Measurements from ENCODE around the gene RINT1.
"Not testable (repeated sequence)": the region's sequence is repeated elsewhere in the genome, so short reads cannot be mapped to it uniquely, and the experiment has no call there.

The RINT1 gene

DNA sequence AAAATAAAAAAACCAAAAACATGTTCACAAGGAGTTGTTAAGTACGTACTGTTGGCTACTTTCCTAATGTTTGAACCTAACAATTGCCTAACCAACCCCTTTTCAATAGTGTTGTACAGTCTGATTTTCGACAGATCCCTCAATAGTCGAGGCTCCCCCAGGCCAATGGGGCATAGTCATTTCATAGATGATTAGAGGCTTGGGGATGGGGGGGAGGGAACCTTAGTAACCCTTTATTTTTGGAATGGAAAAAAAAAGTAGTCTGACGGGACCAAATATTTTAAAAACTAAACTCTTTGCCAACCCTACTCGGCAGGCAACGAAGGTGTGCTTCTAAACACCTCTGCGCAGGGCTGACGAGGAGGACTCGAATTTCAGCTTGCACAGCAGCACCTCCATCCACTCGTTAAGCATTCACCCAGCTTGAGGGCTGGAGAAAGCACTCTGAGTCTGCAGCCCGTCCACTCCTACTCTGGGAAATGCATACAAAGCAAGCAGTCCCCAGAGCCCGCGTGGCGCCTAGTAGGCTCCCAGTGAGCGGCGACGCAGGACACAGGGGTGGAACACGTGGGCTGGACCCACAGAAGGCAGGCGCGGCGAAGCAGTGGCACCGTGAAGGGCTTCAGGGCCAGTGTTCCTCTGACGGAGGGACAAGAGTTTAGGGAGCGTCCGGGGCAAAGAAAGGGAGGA lies 10.8 kb upstream of the RINT1 start:
- TF ChIP-seq EZH2 (optimal IDR thresholded peaks at IDR 0.05; ENCODE audit: low read depth, low read length) (no peak), EZH2phosphoT487 (IDR thresholded peaks at IDR 0.05; ENCODE audit: low read length) (no peak)
- TF ChIP-seq, protein P1, sequence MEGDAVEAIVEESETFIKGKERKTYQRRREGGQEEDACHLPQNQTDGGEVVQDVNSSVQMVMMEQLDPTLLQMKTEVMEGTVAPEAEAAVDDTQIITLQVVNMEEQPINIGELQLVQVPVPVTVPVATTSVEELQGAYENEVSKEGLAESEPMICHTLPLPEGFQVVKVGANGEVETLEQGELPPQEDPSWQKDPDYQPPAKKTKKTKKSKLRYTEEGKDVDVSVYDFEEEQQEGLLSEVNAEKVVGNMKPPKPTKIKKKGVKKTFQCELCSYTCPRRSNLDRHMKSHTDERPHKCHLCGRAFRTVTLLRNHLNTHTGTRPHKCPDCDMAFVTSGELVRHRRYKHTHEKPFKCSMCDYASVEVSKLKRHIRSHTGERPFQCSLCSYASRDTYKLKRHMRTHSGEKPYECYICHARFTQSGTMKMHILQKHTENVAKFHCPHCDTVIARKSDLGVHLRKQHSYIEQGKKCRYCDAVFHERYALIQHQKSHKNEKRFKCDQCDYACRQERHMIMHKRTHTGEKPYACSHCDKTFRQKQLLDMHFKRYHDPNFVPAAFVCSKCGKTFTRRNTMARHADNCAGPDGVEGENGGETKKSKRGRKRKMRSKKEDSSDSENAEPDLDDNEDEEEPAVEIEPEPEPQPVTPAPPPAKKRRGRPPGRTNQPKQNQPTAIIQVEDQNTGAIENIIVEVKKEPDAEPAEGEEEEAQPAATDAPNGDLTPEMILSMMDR (IDR thresholded peaks at IDR 0.05; ENCODE audit: low read length), result no peak
- Histone ChIP-seq H3K4me2 (ENCODE audit: low read depth, low read length) (peak overlapping the region; percentile 90), H3F3A (ENCODE audit: insufficient read depth, low read length) (no peaks in the 10 kb centered on the region), H3K79me2 (ENCODE audit: low read length) (peaks cover 52% of the 10 kb centered on the region), H3K27me3 (replicated peaks; ENCODE audit: insufficient read depth, low read length) (no peaks in the 10 kb centered on the region), H3K9me2 (replicated peaks; ENCODE audit: insufficient read depth, low read length) (no peaks in the 10 kb centered on the region), H3K9me3 (replicated peaks; ENCODE audit: insufficient read depth, low read length) (no peaks in the 10 kb centered on the region), H3K9ac (ENCODE audit: low read length) (peak overlapping the region; percentile 65), H3K27ac (ENCODE audit: low read length) (peak overlapping the region; percentile 38; the same call in 1 of the 2 replicates), H4K20me1 (ENCODE audit: insufficient read depth, low read length) (no peaks in the 10 kb centered on the region), H3K4me3 (ENCODE audit: low read length) (peak overlapping the region; percentile 73), H2AFZ (ENCODE audit: low read length) (peak overlapping the region; percentile 65), H3K36me3 (replicated peaks; ENCODE audit: insufficient read depth, low read length) (no peaks in the 10 kb centered on the region), H3K4me1 (ENCODE audit: low read length) (peaks cover 6% of the 10 kb centered on the region; the same call in 1 of the 2 replicates)
- peak; percentile 59 for DNase-seq

GRCh38 chr7:105521717-105522463 lies 10.1 kb upstream of the RINT1 start, which contains the start of gene PUS7:
Gene PUS7 (minus strand): TSS chr7:105522271. CDS start chr7:105508512, 13,759 bp downstream.
- TF ChIP-seq, protein P1 (IDR thresholded peaks at IDR 0.05; ENCODE audit: low read length), result no peak
- no peak for TF ChIP-seq EZH2phosphoT487 (IDR thresholded peaks at IDR 0.05; ENCODE audit: low read length)
- TF ChIP-seq EZH2 (optimal IDR thresholded peaks at IDR 0.05; ENCODE audit: low read depth, low read length), result no peak
- no peaks in the 10 kb centered on the region for H3F3A ChIP-seq (ENCODE audit: insufficient read depth, low read length)
- H3K36me3 ChIP-seq (replicated peaks; ENCODE audit: insufficient read depth, low read length), result no peaks in the 10 kb centered on the region
- peak within 1 kb of the TSS; percentile 81 for H2AFZ ChIP-seq (ENCODE audit: low read length)
- peak within 1 kb of the TSS; percentile 73 for H3K4me3 ChIP-seq (ENCODE audit: low read length)
- H3K9me3 ChIP-seq (replicated peaks; ENCODE audit: insufficient read depth, low read length), result no peaks in the 10 kb centered on the region
- peak; percentile 91 for DNase-seq
- H3K79me2 ChIP-seq (ENCODE audit: low read length), result peaks cover 44% of the 10 kb centered on the region
- peak within 1 kb of the TSS; percentile 38; the same call in 1 of the 2 replicates for H3K27ac ChIP-seq (ENCODE audit: low read length)
- H3K4me2 ChIP-seq (ENCODE audit: low read depth, low read length), result peak within 1 kb of the TSS; percentile 90
- H3K27me3 ChIP-seq (replicated peaks; ENCODE audit: insufficient read depth, low read length), result no peaks in the 10 kb centered on the region
- peaks cover 6% of the 10 kb centered on the region; the same call in 1 of the 2 replicates for H3K4me1 ChIP-seq (ENCODE audit: low read length)
- H4K20me1 ChIP-seq (ENCODE audit: insufficient read depth, low read length), result no peaks in the 10 kb centered on the region
- peak within 1 kb of the TSS; percentile 65 for H3K9ac ChIP-seq (ENCODE audit: low read length)
- H3K9me2 ChIP-seq (replicated peaks; ENCODE audit: insufficient read depth, low read length), result no peaks in the 10 kb centered on the region

DNA sequence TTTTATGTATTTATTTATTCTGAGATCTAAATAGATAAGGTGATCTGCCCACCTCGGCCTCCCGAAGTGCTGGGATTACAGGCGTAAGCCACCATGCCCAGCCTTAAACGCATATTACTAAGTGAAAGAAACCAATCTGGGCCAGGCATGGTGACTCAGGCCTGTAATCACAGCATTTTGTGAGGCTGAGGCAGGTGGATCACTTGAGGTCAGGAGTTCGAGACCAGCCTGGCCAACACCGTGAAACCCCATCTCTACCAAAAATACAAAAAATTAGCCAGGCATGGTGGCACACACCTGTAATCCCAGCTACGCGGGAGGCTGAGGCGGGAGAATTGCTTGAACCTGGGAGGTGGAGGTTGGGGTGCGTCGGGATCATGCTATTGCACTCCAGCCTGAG lies 7.6 kb upstream of the RINT1 start:
- not testable (repeated sequence) for H3K27ac ChIP-seq (ENCODE audit: low read length); H2AFZ ChIP-seq (ENCODE audit: low read length); DNase-seq

More for the DNA sequence above, 7.6 kb upstream of the RINT1 start:
- H3K9me3 ChIP-seq (replicated peaks; ENCODE audit: insufficient read depth, low read length); H3F3A ChIP-seq (ENCODE audit: insufficient read depth, low read length); H3K4me1 ChIP-seq (ENCODE audit: low read length); H3K27me3 ChIP-seq (replicated peaks; ENCODE audit: insufficient read depth, low read length); H4K20me1 ChIP-seq (ENCODE audit: insufficient read depth, low read length); H3K4me3 ChIP-seq (ENCODE audit: low read length); H3K4me2 ChIP-seq (ENCODE audit: low read depth, low read length); H3K9ac ChIP-seq (ENCODE audit: low read length); H3K36me3 ChIP-seq (replicated peaks; ENCODE audit: insufficient read depth, low read length); H3K9me2 ChIP-seq (replicated peaks; ENCODE audit: insufficient read depth, low read length): not testable (repeated sequence)
- peaks cover 19% of the 10 kb centered on the region for H3K79me2 ChIP-seq (ENCODE audit: low read length)
